WTC11 (cell line): ENCODE results near the gene RHOXF2.

ENCODE experiments used
- CREM ChIP-seq: sonication (generic); formaldehyde crosslinking; IDR thresholded peaks from 2 replicates; pipeline ENCODE4 v1.8.1; 2022; ENCODE audit warnings: mild to moderate bottlenecking, missing genetic modification reagents, moderate library complexity
- ELF4 ChIP-seq: sonication (generic); formaldehyde crosslinking; IDR thresholded peaks from 2 replicates; pipeline ENCODE4 v1.8.1; 2022; ENCODE audit warnings: low read depth, mild to moderate bottlenecking, moderate library complexity, missing genetic modification reagents
- ESRRA ChIP-seq: sonication (generic); formaldehyde crosslinking; IDR thresholded peaks from 2 replicates; pipeline ENCODE4 v1.8.1; 2022; ENCODE audit warnings: mild to moderate bottlenecking, missing genetic modification reagents, borderline replicate concordance
- IRF2 ChIP-seq: sonication (generic); formaldehyde crosslinking; IDR thresholded peaks from 2 replicates; pipeline ENCODE4 v1.8.0; 2022; ENCODE audit warnings: low read depth, missing genetic modification reagents, borderline replicate concordance
- JAZF1 ChIP-seq: fragments of 250-450 bp; sonication (Bioruptor Pico); IDR thresholded peaks from 2 replicates; pipeline ENCODE4 v1.9.0; 2021; ENCODE audit warnings: moderate library complexity, mild to moderate bottlenecking, inconsistent platforms
- NR1H2 ChIP-seq: sonication (generic); formaldehyde crosslinking; IDR thresholded peaks from 2 replicates; pipeline ENCODE4 v1.9.0; 2021; ENCODE audit warnings: mild to moderate bottlenecking, moderate library complexity, missing genetic modification reagents
- NR2C2 ChIP-seq: sonication (generic); formaldehyde crosslinking; IDR thresholded peaks from 2 replicates; pipeline ENCODE4 v1.8.0; 2022; ENCODE audit warnings: mild to moderate bottlenecking, missing genetic modification reagents
- TCF7 ChIP-seq: sonication (generic); formaldehyde crosslinking; IDR thresholded peaks from 2 replicates; pipeline ENCODE4 v1.8.0; 2022; ENCODE audit warnings: mild to moderate bottlenecking, low read depth, missing genetic modification reagents, moderate library complexity
- ZNF232 ChIP-seq: sonication (generic); formaldehyde crosslinking; IDR thresholded peaks from 2 replicates; pipeline ENCODE4 v1.8.0; 2022; ENCODE audit warnings: mild to moderate bottlenecking, missing genetic modification reagents
- ZNF317 ChIP-seq: sonication (generic); formaldehyde crosslinking; IDR thresholded peaks from 2 replicates; pipeline ENCODE4 v1.8.1; 2023; ENCODE audit warnings: low read depth, mild to moderate bottlenecking, moderate library complexity, missing genetic modification reagents, borderline replicate concordance
- TF ChIP-seq, protein P1 (sequence below): fragments of 200-600 bp; IDR thresholded peaks from 2 replicates; pipeline ENCODE4 v1.8.0; 2022; ENCODE audit warnings: antibody characterized with exemption
- TF ChIP-seq, protein P2 (sequence below): sonication (generic); formaldehyde crosslinking; IDR thresholded peaks from 2 replicates; pipeline ENCODE4 v1.8.1; 2022; ENCODE audit warnings: low read depth, mild to moderate bottlenecking, moderate library complexity, missing genetic modification reagents, borderline replicate concordance
- TF ChIP-seq, protein P3 (sequence below): fragments of 250-450 bp; sonication (Bioruptor Pico); IDR thresholded peaks from 2 replicates; pipeline ENCODE4 v2.1.2; 2022; ENCODE audit warnings: mild to moderate bottlenecking, moderate library complexity

DNA sequence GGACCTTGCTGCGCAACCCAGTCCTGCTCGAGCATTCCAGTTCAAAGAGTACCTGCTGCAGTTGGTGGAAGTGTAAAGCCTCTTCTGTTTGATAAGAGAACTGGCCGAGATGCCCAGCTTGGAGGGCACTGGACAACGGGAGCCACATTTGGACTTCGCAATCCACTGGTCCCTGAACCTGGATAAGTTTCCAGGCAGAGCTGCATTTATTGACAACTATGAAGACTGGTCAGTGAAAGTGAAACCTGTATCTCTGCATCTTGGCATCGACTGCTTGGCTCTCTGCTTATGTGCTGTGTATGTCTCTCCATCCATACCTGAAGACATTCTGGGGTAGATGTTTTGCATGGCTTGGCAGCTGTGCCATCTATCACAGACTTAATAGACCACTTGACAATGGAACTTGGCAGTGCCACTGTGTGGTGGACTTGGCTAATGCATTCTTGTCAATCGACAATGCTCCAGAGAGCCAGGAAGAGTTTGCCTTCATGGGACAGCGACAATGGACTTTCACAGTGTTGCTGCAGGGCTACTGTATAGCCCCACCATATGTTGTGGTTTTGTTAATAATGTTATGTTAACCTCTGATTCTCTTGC lies 48.7 kb downstream of the RHOXF2 start:
- TF ChIP-seq IRF2 = no peak
- TF ChIP-seq, protein P1, sequence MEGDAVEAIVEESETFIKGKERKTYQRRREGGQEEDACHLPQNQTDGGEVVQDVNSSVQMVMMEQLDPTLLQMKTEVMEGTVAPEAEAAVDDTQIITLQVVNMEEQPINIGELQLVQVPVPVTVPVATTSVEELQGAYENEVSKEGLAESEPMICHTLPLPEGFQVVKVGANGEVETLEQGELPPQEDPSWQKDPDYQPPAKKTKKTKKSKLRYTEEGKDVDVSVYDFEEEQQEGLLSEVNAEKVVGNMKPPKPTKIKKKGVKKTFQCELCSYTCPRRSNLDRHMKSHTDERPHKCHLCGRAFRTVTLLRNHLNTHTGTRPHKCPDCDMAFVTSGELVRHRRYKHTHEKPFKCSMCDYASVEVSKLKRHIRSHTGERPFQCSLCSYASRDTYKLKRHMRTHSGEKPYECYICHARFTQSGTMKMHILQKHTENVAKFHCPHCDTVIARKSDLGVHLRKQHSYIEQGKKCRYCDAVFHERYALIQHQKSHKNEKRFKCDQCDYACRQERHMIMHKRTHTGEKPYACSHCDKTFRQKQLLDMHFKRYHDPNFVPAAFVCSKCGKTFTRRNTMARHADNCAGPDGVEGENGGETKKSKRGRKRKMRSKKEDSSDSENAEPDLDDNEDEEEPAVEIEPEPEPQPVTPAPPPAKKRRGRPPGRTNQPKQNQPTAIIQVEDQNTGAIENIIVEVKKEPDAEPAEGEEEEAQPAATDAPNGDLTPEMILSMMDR = no peak
- TF ChIP-seq, protein P2, sequence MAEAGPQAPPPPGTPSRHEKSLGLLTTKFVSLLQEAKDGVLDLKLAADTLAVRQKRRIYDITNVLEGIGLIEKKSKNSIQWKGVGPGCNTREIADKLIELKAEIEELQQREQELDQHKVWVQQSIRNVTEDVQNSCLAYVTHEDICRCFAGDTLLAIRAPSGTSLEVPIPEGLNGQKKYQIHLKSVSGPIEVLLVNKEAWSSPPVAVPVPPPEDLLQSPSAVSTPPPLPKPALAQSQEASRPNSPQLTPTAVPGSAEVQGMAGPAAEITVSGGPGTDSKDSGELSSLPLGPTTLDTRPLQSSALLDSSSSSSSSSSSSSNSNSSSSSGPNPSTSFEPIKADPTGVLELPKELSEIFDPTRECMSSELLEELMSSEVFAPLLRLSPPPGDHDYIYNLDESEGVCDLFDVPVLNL (CRISPR knock-in tag) = no peak
- TF ChIP-seq ZNF232 = no peak
- no peak for TF ChIP-seq ELF4 (CRISPR knock-in tag)
- TF ChIP-seq ESRRA (CRISPR knock-in tag) = no peak
- TF ChIP-seq, protein P3, sequence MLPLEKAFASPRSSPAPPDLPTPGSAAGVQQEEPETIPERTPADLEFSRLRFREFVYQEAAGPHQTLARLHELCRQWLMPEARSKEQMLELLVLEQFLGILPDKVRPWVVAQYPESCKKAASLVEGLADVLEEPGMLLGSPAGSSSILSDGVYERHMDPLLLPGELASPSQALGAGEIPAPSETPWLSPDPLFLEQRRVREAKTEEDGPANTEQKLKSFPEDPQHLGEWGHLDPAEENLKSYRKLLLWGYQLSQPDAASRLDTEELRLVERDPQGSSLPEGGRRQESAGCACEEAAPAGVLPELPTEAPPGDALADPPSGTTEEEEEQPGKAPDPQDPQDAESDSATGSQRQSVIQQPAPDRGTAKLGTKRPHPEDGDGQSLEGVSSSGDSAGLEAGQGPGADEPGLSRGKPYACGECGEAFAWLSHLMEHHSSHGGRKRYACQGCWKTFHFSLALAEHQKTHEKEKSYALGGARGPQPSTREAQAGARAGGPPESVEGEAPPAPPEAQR = no peak
- no peak for TF ChIP-seq JAZF1 (CRISPR knock-in tag)
- no peak for TF ChIP-seq NR2C2 (CRISPR knock-in tag)
- TF ChIP-seq NR1H2 (CRISPR knock-in tag) = no peak
- no peak for TF ChIP-seq TCF7 (CRISPR knock-in tag)
- no peak for TF ChIP-seq ZNF317 (CRISPR knock-in tag)
- TF ChIP-seq CREM = no peak
